ENCODE measurements around the gene PIEZO1.

PIEZO1 gene

DNA sequence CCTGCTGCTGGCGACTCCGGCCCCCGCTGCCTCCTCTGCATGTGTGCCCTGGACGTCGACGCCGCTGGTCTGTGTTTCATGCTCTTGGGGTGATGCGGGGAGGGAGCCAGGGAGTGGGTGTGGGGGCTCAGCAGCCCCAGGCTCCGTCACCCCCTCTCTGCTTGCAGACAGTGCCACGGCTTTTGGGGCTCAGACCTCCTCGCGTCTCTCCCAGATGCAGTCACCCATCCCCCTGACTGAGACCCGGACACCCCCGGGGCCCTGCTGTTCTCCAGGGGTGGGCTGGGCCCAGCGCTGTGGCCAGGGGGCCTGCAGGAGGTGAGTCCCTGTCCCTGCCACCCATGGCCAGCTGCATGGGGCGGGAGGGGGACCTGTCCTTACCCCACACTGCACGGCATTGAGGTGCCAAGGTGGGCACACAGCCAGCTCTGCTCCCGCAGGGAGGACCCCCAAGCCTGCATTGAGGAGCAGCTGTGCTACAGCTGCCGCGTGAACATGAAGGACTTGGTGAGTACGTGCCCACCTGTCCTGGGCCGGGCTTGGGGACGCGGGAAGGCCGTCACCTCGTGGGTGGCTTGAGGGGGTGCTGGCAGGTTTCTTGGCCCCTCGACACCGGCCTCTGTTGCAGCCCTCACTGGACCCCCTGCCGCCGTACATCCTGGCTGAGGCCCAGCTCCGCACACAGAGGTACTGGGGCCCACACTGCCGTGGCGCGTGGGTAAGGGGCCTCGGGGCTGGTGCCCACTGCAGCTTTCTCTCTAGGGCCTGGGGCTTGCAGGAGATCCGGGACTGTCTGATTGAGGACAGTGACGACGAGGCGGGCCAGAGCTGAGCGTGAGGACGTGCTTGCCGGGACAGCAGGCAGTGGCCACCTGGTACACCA is 70.4 kb downstream of the PIEZO1 start:
- DNase-seq: no peak

DNA sequence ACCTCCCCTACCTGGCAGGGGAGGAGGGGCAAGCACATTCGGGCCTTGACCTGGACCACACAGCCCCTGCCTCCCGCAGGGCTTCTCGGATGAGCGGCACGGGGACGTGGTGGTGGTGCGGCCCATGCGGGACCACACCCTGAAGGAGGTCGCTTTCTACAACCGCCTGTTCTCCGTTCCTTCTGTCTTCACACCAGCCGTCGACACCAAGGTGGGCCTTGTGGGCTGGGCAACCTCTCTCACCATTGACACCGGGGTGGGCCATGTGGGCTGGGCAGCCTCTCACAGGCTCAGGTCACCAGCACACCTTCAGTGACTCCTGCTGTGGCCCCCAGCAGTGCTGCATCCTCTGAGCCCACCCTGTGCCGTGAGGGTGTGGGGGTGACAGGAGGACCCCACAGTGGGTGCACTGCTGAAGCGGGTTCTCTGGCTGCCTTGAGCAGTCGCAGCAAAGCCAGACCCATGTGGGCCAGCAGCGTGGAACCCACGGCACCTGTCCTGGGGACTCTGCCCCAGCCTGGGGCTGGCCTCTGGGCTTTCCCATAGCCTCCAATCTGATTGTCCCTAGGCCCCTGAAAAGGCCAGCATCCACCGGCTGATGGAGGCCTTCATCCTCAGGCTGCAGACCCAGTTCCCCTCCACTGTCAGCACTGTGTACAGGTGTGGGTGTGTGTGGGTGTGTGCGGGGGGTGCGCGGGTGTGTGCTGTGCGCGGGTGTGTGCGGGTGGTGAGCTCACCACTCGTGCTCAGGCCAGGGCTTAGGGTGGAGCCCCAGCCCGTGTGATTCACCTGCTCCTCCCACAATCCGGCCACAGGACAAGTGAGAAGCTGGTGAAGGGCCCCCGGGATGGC is 71.2 kb downstream of the PIEZO1 start:
- no peak for DNase-seq

DNA sequence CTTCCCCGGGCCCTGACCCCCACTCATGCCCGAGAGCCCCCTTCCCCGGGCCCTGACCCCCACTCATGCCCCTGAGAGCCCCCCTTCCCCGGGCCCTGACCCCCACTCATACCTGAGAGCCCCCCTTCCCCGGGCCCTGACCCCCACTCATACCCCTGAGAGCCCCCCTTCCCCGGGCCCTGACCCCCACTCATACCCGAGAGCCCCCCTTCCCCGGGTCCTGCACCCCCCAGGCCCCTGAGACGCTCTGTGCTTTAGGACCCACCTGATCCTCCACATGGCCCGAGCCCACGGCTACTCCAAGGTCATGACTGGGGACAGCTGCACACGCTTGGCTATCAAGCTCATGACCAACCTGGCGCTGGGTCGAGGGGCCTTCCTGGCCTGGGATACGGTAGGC is 72.0 kb downstream of the PIEZO1 start:
- no peak for DNase-seq

DNA sequence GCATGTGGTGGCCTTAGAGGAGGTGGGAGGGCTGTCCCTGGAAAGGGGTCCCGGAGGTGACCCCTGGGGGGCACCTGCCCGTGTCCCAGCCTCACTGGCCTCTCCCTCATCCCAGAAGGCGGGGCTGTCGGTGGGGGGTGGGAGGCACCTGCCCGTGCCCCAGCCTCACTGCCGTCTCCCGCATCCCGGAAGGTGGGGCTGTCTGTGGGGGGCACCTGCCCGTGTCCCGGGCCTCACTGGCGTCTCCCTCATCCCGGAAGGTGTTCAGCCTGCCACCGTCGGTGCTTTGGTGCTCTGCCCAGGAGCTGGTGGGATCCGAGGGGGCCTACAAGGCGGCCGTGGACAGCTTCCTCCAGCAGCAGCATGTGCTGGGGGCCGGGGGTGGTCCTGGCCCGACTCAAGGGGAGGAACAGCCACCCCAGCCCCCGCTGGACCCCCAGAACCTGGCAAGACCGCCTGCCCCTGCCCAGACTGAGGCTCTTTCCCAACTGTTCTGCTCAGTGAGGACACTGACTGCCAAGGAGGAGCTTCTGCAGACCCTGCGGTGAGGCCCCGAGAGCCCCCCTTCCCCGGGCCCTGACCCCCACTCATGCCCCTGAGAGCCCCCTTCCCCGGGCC is 72.5 kb downstream of the PIEZO1 start:
- no peak for DNase-seq

DNA sequence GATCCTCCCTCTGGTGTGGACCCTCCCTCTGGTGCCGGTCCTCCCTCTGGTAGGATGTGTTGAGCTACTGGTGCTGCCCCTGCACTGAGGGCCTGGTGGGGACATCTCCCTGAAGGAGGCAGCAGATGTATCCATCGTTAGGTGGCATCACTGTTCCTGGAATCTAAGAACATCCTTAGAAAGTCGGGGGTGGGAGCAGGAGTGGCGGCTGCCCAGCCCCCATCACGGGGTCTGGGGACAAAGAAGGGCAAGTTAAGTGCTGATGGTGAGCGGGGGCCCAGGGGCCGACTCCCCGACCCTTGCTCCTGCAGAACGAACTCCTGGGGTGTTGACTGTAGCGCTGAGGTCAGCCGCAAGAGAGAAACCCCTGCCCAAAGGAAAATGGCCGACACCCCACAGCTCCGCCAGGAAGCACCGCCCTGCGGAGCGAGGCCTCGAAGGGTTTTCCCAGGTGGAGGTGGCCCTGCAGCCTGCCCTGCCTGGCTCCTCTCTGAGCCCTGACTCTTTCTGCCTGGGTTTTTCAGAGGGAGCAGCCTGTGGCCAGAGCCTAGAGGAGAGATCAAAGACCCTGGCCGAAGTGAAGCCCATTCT is 73.2 kb downstream of the PIEZO1 start:
- DNase-seq: no peak

DNA sequence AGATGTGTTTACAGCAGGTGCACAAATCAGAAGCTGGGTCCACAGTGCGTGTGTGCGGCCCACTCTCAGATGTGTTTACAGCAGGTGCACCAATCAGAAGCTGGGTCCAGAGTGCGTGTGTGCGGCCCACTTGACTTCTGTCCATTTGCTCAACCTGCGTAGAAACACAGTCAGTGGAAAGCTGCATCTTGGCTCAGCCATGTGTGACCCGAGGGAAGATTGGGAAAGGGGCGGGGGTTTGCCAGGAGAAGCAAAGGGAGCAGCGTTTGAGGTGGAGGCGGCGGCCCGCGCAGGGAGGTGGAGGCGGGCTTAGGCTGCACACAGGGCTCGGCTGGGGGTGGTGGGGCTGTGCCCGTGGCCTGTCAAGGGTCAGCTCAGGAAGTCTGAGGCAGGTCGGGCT is 74.5 kb downstream of the PIEZO1 start:
- no peak for DNase-seq

DNA sequence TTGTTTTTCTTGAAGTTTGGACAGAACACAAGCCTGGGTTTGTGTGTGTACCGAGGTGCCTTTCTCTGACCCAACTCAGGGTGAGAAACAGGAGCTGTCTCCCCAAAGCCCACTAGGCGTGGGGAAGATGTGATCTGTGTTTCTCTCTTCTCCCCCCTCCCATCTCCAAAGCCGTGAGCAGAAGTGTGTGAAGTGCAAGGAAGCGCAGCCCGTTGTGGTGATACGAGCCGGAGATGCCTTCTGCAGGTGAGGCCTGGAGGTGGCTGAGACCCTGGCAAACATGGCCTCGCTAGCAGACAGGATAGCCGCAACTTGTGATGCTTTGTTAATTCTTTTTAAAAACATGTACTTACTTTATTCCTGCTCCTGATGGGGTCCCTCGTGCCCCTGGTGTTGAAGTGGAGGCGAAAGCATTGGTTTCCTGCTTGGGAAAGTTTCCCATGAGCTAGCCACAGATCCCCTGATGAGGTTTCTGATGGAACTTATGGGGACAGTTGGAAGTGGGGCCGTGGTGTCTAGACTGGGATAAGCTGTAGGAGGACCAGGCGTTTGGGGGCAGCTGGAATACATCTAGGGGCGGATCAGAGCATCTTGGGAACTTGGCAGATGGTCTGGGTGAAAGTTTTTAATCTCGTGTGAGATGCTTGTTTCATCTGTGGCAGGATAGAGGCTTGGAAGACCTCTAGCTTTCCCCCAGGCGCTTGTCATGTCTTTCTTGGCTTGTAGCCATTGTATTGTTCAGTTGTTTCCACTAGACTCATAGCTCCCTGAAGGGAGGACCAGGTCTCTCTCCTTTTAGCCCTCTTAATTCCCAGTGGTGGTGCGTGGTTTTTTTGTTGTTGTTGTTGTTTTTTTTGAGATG is 77.8 kb downstream of the PIEZO1 start:
- no peak for DNase-seq

DNA sequence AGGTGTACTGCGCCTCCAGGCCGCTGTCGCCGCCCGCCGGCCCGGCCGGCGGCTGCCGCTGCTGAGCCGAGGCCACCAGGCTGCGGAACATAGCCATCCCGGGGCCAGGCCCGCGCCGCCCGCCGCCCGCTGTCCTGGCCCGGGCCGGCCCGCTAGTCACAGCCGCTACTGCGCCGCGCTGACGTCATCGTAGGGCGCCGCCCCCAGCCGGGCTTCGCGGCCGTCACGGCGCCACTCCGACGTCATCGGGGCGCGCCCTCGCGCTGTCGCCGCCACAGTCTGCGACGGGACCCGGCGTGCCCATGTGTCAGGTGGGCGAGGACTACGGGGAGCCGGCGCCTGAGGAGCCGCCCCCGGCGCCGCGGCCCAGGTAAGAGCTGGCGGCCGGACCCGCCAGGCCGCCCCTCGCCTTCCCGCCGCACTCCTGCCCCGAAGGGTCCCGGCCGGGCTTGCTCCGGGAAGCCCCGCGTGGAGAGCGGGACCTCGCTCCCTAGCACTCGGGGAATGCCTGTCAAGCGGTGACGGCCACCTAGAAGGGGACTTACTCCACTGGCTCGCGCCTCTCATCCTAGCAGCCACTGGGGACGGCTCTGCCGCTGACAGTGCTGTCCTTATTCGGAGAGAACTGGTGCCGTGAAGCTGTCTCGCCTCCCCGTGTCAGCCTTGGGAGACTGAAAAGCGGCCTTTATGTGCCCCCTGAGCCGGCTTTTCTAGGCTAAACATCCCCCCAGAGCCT is 78.6 kb downstream of the PIEZO1 start, which contains the start of the genes CTU2 and RNF166:
Gene CTU2, plus strand, starts transcription at position 275 of the 736 bp plus-strand sequence. Its CDS starts 28 bp downstream, at position 303.
Gene RNF166, minus strand, starts transcription at position 180 of the 736 bp plus-strand sequence. Its CDS starts 83 bp downstream, at position 97.
- peak; percentile 84 for DNase-seq

DNA sequence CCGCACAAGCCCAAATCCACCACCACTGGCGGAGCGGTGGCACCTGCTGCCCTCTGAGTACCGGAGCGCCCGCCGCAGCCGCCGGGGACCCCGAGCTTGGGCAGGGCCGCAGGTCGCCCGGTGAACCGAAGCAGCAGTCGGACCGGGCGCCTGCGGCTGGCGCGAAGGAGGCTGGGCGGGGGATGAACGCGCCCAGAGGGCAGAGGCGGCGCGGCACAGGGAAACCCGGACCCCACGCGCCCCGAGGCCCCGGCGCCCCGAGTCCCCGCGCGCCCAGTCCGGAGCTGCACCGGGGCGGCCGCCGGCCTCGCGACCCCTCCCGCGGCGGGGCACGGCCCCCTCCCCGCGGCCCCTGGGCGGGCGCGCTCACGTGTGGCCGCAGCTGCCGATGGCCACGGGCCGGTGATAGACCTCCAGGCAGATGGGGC is 79.2 kb downstream of the PIEZO1 start:
- no peak for DNase-seq

DNA sequence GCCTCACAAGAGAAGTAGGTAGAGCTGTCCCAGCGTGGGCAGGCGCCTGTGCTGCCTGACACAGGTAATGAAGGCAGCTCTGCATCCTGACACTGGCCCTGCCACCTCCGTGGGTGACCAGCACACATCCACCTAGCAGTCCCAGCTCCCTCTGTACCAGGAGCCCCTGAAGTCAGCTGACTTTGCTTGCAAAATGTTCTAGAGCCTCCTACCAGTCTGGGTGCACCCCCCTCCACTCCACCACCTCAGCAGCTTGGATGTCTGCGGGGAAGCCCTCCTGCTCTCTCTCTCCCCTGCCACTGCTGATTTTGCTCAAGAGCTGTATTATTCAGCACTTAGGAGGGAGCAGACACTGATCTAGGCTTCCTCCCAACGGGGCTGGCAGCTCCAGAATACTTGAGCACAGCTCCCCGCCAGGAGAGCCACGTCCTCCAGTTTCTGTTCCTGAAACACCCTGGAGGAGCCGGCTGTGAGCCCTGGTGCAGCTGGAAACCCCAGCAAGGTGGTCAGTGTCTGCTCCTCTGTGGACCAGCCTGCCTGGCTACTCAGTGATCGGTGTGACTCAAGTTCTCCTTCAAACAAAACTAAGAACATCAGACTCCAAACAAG is 79.8 kb downstream of the PIEZO1 start:
- DNase-seq: peak; percentile 33

DNA sequence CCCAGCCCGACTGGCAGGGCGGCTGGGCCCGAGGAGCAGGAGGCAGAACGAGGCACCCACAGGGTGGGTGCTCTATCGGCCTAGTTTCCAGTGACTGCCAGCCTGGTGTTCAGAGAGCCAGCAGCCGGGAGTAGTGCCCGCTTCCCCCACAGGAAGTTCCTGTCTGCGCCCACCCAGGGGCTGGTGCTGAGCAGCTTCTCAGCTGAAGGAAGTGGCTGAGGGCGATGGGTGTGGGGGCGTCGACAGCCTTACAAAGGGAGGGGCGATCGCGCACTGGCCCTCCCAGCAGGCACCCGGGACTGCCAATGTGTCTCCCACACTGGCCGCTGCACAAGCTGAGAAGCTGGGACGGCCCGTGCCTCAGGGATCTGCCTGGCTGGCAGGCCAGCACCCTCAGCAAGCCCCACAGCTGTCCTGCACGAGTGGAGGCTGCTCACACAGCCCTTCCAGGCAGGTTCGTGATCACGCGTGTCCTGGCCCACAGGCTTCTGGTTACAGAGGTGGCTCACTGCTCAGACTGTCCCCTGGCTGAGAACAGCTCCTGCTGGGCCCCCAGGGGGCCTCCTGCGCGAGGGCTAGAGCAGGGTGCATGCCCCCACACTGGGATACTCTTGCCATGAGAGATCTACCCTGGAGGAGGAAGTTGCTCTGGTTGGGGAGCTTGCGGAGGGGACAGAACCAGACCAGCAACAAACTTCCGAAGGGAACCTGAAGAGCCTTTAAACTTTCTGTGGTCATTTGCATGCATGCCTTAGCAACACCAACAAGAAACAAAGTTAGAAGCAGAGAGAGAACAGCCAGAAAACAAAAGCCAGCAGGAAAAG is 81.3 kb downstream of the PIEZO1 start:
- DNase-seq: peak; percentile 70

DNA sequence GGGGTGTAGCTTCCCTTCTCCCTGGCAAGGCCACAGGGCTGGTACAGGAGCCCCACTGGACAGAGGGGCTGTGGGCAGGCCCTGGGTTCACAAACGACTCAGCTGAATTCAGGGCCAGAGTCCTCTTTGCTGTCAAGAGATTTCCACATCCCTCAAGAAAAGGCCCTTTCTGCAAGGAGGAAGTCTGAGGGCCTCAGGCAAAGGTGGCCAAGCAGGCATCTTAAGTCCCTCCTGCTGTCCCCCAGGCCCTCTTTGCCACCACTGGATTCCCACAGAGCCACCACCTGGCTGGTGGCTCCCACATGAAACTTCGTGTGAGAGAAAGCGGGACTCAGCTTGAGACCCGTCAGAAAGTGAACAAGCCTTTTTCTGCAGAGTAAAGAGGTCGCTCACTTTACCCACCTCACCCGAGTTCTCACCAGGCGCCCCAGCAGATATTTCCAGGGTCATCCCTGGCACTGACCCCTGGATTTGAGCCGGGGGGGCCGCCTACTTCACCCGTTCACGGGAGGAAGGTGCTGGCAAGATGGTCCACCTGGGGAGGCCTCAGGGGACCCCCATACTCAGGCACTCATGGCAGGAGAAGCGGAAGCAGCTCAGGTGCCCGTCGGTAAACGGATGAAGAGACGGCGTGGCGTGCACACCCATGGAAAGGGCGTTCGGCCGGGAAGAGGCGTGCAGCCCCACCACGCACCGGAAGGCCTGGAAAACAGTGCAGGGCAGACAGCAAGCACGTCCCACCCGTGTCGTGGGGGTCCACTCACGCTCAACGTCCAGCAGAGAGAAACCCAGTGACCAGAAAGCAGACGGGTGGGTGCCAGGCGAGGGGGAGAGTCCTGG is 82.4 kb downstream of the PIEZO1 start:
- no peak for DNase-seq

DNA sequence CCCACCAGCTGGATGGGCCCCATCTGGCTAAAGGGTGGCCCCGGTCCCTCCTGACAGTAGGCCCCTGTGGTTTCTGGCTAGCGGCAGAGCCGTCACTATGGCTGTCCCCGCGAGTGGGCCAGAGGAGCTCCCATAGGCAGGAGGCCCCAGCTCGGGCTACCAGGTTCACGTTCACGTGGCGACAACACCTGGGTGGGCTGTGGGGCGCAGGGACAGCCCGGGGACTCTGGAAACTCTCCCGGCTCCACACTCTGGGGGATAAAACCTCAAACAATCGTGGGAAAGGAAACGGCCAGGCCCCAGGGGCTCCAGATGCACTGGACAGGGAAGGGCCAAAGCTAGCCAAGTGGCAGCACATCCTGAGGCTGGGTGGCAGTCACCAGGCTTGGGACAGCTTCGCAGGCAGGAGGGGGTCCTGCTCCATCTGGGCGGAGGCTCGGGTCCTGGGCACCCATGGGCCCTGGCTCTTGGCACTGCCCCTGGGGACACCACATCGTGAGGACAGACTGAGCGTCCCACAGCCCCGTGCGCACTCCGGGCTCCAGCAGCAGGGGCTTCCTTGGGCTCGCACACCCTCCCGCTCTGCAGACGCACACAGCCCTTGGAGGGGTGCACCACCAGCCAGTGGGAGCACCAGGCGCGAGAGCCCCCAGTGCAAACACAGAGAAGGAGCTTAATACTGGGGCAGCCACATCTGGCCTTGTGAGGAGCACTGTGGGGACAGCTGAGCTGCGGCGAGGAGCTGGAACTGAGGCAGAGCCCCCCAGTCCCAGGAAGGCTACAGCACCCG is 83.2 kb downstream of the PIEZO1 start:
- no peak for DNase-seq

DNA sequence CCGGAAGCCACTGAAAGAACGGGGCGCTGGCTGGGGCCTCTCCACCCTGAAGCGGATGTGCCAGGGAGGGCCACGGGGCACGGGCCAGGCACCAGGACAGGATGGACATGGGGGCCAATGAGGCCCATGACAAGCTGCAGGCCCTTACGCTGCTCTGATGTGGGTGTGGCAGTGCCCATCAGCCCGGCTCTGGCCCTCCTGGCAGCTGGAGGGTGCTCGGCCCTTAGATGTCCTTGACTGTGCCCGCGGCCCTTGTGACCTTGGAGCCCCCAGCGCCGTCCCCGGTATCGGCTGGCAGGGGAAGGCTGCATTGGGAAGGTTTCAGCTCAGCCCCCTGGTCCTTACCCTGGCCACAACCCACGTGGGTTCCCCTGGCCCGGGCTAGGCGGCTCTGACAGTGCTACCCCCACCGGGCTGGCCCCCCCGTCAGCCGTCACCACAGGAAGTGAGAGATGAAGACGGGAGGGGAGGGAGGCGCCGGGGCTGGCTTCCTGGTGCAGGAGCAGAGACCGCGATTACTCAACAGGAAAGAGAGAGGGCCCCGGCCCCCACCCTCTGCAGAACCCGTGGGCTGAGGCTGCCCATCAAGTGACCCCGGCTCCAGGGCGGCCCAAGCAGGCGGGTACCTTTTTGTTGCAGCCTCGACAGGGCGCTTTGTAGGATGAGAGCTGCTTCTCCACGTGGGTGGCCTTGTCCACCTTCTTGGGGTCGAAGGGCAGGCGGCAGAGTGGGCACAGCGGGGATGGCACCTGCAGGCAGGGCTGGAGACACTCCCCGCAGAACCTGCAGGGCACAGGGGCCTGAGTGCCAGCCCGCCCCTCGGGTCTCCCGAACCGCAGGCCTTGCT is 84.2 kb downstream of the PIEZO1 start:
- peak; percentile 95 for DNase-seq

DNA sequence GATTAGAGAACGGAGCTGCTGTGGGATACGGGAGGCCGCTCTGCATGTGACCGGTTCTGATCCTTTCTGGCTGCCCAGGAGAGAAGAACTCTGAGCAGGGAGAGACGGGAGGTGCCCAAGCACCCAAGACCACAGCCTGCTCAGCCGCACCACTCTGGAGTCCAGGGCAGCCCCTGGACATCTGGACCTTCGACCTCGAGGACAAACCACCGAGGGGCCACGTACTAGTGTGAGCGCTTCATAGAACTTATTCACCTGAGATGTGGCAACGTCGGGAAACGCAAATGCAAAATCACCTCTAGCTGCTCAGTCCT is 84.7 kb downstream of the PIEZO1 start:
- DNase-seq: no peak

DNA sequence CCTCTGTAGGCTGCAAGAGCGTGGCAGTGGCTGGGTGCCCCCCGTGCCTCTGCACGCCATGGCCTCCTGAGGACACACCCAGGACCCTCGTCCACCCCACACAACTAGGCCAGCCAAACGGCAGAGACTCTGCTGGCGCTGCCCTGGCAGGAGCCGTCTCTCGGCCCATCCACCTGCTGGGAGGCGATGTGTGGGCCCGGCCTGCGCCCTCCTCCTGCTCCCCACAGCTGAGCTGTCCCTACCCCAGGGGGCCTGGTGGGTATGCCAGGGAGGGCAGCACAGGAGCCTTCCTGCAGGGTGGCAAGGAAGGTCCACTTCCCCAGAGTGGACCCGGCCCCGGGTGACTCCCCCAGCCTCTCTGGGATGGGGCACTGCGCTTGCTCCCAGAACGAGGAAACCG is 85.8 kb downstream of the PIEZO1 start:
- DNase-seq: no peak

DNA sequence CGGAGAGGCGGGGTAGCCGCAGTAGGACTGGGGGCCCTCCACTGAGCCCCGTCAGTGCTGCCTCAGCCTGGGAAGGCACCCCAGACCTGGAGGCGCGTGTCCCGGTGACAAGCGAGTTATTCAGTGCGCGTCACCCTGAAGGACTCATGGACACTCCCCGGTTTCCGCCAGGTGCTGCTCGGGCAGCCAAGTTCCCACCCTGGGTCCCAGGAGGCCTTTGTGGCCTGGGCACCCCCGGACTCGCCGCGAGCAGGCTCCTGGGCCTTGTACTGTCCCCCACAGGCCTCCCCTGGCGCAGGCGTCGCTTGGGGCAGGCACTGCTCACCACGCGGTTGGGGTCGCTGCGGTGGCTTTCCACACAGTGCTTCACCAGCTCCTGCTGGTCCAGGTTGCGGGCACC is 86.4 kb downstream of the PIEZO1 start:
- DNase-seq: no peak
